Colonic mucosa (tissue), 4 donors: ENCODE data around the gene H3-3A. TPM values are rescaled to one million over a fixed set of nuclear protein-coding genes. Genes with fewer than 3 reads are reported as not detected.
A peak's percentile ranks its signal among the peaks of the same experiment; 100 is the strongest.

Experiments used
- DNase-seq: peaks from one replicate; pipeline ENCODE4 v3.0.0-alpha.2; 2020
- H3K27ac ChIP-seq: fragments of 200-600 bp; one replicate; pipeline ENCODE4 v1.8.0; 2021
- H3K27me3 ChIP-seq: fragments of 200-600 bp; one replicate; pipeline ENCODE4 v1.8.0; 2021
- H3K36me3 ChIP-seq: fragments of 200-600 bp; one replicate; pipeline ENCODE4 v1.8.0; 2021
- H3K4me1 ChIP-seq: fragments of 200-600 bp; one replicate; pipeline ENCODE4 v1.8.0; 2021; ENCODE audit warnings: mild to moderate bottlenecking
- H3K4me3 ChIP-seq: fragments of 200-600 bp; one replicate; pipeline ENCODE4 v1.8.0; 2021
- H3K9ac ChIP-seq, 2 donors: one replicate each; pipeline ENCODE4 v1.7.0; 2013; ENCODE audit warnings: control low read depth in 2 of 2, low read depth in 2 of 2, low read length in 2 of 2
- H3K9me3 ChIP-seq: fragments of 200-600 bp; one replicate; pipeline ENCODE4 v1.8.0; 2021
- CTCF ChIP-seq: fragments of 200-600 bp; IDR thresholded peaks from one replicate; pipeline ENCODE4 v1.8.0; 2022; ENCODE audit warnings: antibody characterized with exemption, mild to moderate bottlenecking
- intact Hi-C: fragments of 100-400 bp; cut with DNase I; formaldehyde crosslinking; loops from one replicate; pipeline ENCODE4 v1.14.1; 2022
- total RNA-seq, 2 donors: library from RNA; stranded (reverse); fragmentation: NEBNext Ultra II Directional in 1 of 2; extraction: Animal tissue kit (Norgen Biotek cat#: 25700) in 1 of 2; gene quantifications; one replicate each; pipeline ENCODE4 v1.2.1, GENCODE V29; 2021
- donor health status: healthy.
- donor health status: DM: no; HTN: no; CAD: no.
- donor health status: DM: no; HTN: no; CAD: no.

H3-3A gene
- total RNA-seq, 2 donors from 2014 or later: 680 to 810 TPM

- peak overlapping the region; percentile 80 to 88 for H3K9ac ChIP-seq
- peaks cover 8% of the 10 kb centered on the region for H3K4me1 ChIP-seq
- H3K36me3 ChIP-seq: no peaks in the 10 kb centered on the region
- H3K27me3 ChIP-seq: no peaks in the 10 kb centered on the region
- H3K9me3 ChIP-seq: no peaks in the 10 kb centered on the region
- DNase-seq: no peak
- TF ChIP-seq CTCF: no peak
- peak overlapping the region; percentile 92 for H3K27ac ChIP-seq
- peak overlapping the region; percentile 41 for H3K4me3 ChIP-seq
- intact Hi-C loops: no loop called here
These were observed 48.8 kb downstream of the H3-3A start for GRCh38 chr1:226111098-226111882.

- H3K9me3 ChIP-seq: no peaks in the 10 kb centered on the region
- peak overlapping the region in 1 of 2 donors; percentile 88 for H3K9ac ChIP-seq
- no peak overlapping the region for H3K4me3 ChIP-seq
- no peak for DNase-seq
- TF ChIP-seq CTCF: no peak
- H3K27ac ChIP-seq: no peak overlapping the region
- peaks cover 8% of the 10 kb centered on the region for H3K4me1 ChIP-seq
- H3K36me3 ChIP-seq: no peaks in the 10 kb centered on the region
- intact Hi-C loops: no loop called here
- H3K27me3 ChIP-seq: no peaks in the 10 kb centered on the region
These were observed 49.4 kb downstream of the H3-3A start for GRCh38 chr1:226111883-226112261.

- peaks cover 8% of the 10 kb centered on the region for H3K4me1 ChIP-seq
- H3K27ac ChIP-seq: no peak overlapping the region
- H3K9me3 ChIP-seq: no peaks in the 10 kb centered on the region
- no peaks in the 10 kb centered on the region for H3K27me3 ChIP-seq
- no peak overlapping the region for H3K9ac ChIP-seq
- no peaks in the 10 kb centered on the region for H3K36me3 ChIP-seq
- H3K4me3 ChIP-seq: no peak overlapping the region
- no peak for TF ChIP-seq CTCF
- intact Hi-C loops: no loop called here
- DNase-seq: no peak
These were observed 50.1 kb downstream of the H3-3A start for GRCh38 chr1:226112626-226113025.

- no peak for TF ChIP-seq CTCF
- no peaks in the 10 kb centered on the region for H3K36me3 ChIP-seq
- H3K9me3 ChIP-seq: no peaks in the 10 kb centered on the region
- H3K4me3 ChIP-seq: no peak overlapping the region
- intact Hi-C loops: no loop called here
- H3K4me1 ChIP-seq: peaks cover 1% of the 10 kb centered on the region
- no peaks in the 10 kb centered on the region for H3K27me3 ChIP-seq
- H3K9ac ChIP-seq: no peak overlapping the region
- no peak for DNase-seq
- H3K27ac ChIP-seq: no peak overlapping the region
These were observed 54.2 kb downstream of the H3-3A start for GRCh38 chr1:226116673-226117072.

GRCh38 chr1:226117330-226117729, 54.8 kb downstream of the H3-3A start:
- H3K36me3 ChIP-seq: no peaks in the 10 kb centered on the region
- DNase-seq: no peak
- no peaks in the 10 kb centered on the region for H3K27me3 ChIP-seq
- no peak overlapping the region for H3K27ac ChIP-seq
- H3K4me3 ChIP-seq: no peak overlapping the region
- H3K9me3 ChIP-seq: no peaks in the 10 kb centered on the region
- intact Hi-C loops: no loop called here
- TF ChIP-seq CTCF: no peak
- H3K4me1 ChIP-seq: no peaks in the 10 kb centered on the region
- H3K9ac ChIP-seq: no peak overlapping the region
